OCI-LY3 (cell line): ENCODE results near the gene TOM1.

Source experiments
- H2AFZ ChIP-seq: fragments of 200-600, 300-600 bp; shearing (Covaris generic); 2 replicates; pipeline ENCODE4 v1.6.0; 2014; ENCODE audit warnings: antibody characterized with exemption, low read depth, low read length
- H3K27ac ChIP-seq: fragments of 200-600, 300-600 bp; sonication (generic); 2 replicates; pipeline ENCODE4 v1.5.1; 2014; ENCODE audit warnings: mild to moderate bottlenecking, low read length, moderate library complexity, mixed read lengths
- H3K27me3 ChIP-seq: fragments of 200-600, 300-600 bp; sonication (generic); 2 replicates; pipeline ENCODE4 v1.6.1; 2014; ENCODE audit warnings: low read depth, low read length, mixed read lengths
- H3K36me3 ChIP-seq: fragments of 200-600, 300-600 bp; sonication (generic); replicated peaks from 2 replicates; pipeline ENCODE3; 2014; ENCODE audit warnings: low read depth, low read length, mixed read lengths
- H3K4me1 ChIP-seq: fragments of 300-600, 200-600 bp; sonication (generic); 2 replicates; pipeline ENCODE4 v1.6.1; 2014; ENCODE audit warnings: low read length, mixed read lengths
- H3K4me2 ChIP-seq: fragments of 200-600, 300-600 bp; sonication (generic); 2 replicates; pipeline ENCODE4 v1.6.1; 2014; ENCODE audit warnings: low read length, mixed read lengths
- H3K4me3 ChIP-seq: fragments of 300-600, 200-600 bp; sonication (generic); 2 replicates; pipeline ENCODE4 v1.5.1; 2014; ENCODE audit warnings: antibody characterized with exemption, mild to moderate bottlenecking, low read length, moderate library complexity
- H3K79me2 ChIP-seq: fragments of 300-600, 200-600 bp; shearing (Covaris generic); 2 replicates; pipeline ENCODE4 v1.6.1; 2014; ENCODE audit warnings: mild to moderate bottlenecking, low read length, mixed read lengths
- H3K9ac ChIP-seq: fragments of 300-600, 200-600 bp; shearing (Covaris generic); 2 replicates; pipeline ENCODE4 v1.6.0; 2014; ENCODE audit warnings: mild to moderate bottlenecking, low read length, moderate library complexity
- H3K9me3 ChIP-seq: fragments of 200-600, 300-600 bp; shearing (Covaris generic); 2 replicates; pipeline ENCODE4 v1.6.1; 2014; ENCODE audit warnings: low read length, mixed read lengths; ENCODE audit not compliant: insufficient read depth
- H4K20me1 ChIP-seq: fragments of 200-600, 300-600 bp; sonication (generic); 2 replicates; pipeline ENCODE4 v1.6.1; 2016; ENCODE audit warnings: low read length, mixed read lengths; ENCODE audit not compliant: insufficient read depth
- EZH2phosphoT487 ChIP-seq: fragments of 200-600 bp; shearing (Covaris generic); IDR thresholded peaks from 2 replicates; pipeline ENCODE4 v1.6.1; 2018; ENCODE audit warnings: antibody characterized with exemption, mixed run types, low read depth
- TF ChIP-seq, protein P1 (sequence below): fragments of 200-600, 300-600 bp; sonication (generic); IDR thresholded peaks from 2 replicates; pipeline ENCODE4 v1.5.1; 2014; ENCODE audit warnings: antibody characterized with exemption, low read length, low read depth

Gene TOM1

DNA sequence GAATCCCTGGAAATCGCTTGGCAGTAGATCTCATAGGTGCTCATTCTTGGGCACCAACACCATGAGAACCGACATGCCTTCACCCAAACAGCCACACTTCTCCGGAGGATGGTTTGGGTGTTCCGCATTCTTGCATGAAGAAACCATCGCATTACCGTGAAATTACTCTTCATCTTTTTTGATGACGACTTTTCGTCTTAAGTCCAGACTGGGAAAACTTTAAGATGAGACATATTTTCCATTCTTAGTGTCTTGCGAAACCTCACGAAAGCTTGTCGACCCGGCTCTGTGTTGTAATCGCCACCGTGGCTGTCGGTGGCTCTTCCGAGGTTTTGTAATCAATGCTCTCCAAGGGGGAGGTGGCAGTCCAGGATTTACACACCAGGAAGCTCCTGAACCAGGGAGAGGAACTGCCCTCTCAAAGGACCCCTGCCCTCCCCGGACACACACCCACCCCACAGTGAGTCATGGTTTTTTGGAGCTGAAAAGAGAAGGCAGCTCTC is 1.7 kb downstream of the TOM1 start:
- Histone ChIP-seq H3K27ac (no peak overlapping the region), H3K27me3 (no peaks in the 10 kb centered on the region), H2AFZ (no peak overlapping the region), H3K36me3 (peaks cover 9% of the 10 kb centered on the region), H3K4me3 (no peak overlapping the region), H3K9me3 (no peaks in the 10 kb centered on the region), H3K4me1 (peaks cover 10% of the 10 kb centered on the region), H3K4me2 (no peak overlapping the region), H3K9ac (no peak overlapping the region), H3K79me2 (0 out of 2 replicates have a peak, but pooled peaks cover 3% of the 10 kb centered on the region), H4K20me1 (no peaks in the 10 kb centered on the region)
- TF ChIP-seq EZH2phosphoT487: no peak
- TF ChIP-seq, protein P1, sequence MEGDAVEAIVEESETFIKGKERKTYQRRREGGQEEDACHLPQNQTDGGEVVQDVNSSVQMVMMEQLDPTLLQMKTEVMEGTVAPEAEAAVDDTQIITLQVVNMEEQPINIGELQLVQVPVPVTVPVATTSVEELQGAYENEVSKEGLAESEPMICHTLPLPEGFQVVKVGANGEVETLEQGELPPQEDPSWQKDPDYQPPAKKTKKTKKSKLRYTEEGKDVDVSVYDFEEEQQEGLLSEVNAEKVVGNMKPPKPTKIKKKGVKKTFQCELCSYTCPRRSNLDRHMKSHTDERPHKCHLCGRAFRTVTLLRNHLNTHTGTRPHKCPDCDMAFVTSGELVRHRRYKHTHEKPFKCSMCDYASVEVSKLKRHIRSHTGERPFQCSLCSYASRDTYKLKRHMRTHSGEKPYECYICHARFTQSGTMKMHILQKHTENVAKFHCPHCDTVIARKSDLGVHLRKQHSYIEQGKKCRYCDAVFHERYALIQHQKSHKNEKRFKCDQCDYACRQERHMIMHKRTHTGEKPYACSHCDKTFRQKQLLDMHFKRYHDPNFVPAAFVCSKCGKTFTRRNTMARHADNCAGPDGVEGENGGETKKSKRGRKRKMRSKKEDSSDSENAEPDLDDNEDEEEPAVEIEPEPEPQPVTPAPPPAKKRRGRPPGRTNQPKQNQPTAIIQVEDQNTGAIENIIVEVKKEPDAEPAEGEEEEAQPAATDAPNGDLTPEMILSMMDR: no peak

DNA sequence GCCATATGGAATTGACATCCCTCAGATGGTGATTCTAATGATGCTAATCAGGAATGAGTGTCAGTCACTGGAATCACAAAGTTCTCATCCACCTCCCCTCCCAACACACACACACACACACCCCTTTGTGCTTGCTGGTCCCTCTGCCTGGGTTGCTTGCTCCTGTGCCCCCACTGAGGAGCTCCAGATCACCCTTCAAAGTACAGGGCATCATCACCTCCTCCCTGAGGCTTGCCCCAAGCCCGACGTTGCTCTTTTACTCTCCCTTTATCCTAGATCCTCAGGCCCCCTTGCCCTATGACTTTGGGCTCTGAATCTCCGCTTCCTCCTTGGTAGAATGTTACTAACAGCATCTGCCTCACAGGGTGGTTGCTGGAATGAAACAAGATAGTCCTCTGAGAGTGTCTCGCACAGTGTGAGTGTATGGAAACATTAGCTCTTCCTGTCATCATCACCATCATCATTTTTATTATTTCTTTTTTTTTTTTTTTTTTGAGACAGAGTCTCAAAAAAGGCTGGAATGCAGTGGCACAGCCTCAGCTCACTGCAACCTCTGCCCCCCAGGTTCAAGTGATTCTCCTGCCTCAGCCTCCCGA is 3.4 kb downstream of the TOM1 start:
- Histone ChIP-seq H3K27me3 (no peaks in the 10 kb centered on the region), H2AFZ (no peak overlapping the region), H3K4me3 (no peak overlapping the region), H4K20me1 (no peaks in the 10 kb centered on the region), H3K27ac (no peak overlapping the region), H3K4me1 (peaks cover 20% of the 10 kb centered on the region), H3K79me2 (0 out of 2 replicates have a peak, but pooled peaks cover 3% of the 10 kb centered on the region), H3K9ac (no peak overlapping the region), H3K36me3 (peaks cover under 1% of the 10 kb centered on the region), H3K9me3 (no peaks in the 10 kb centered on the region), H3K4me2 (no peak overlapping the region)
- TF ChIP-seq, protein P1: no peak
- TF ChIP-seq EZH2phosphoT487: no peak

DNA sequence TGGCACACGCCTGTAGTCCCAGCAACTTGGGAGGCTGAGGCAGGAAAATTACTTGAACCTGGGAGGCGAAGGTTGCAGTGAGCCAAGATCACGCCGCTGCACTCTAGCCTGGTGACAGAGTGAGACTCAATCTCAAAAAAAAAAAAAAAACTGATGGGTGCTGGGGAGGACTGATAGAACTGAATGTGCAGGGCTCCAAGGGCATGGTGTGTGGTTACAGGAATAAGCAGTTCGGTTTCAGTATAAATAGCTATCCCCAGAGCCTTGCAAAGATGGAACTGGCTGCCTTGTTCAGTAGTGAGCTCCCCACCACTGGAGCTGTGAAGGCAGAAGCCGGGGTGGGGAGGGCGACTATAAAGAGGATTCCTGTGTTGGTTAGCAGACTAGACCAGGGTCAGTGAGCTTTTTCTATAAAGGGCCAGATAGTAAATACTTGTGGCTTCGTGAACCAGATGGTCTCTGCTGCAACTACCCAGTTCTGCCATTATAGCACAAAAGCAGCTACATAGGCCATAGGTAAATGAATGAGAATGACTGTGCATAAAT is 5.9 kb downstream of the TOM1 start:
- H3K4me3 ChIP-seq: no peak overlapping the region
- H3K36me3 ChIP-seq: no peaks in the 10 kb centered on the region
- 0 out of 2 replicates have a peak, but pooled peaks cover 3% of the 10 kb centered on the region for H3K79me2 ChIP-seq
- no peaks in the 10 kb centered on the region for H3K9me3 ChIP-seq
- TF ChIP-seq, protein P1: no peak
- no peak for TF ChIP-seq EZH2phosphoT487
- H3K4me1 ChIP-seq: peaks cover 37% of the 10 kb centered on the region
- H3K27me3 ChIP-seq: no peaks in the 10 kb centered on the region
- H2AFZ ChIP-seq: no peak overlapping the region
- no peaks in the 10 kb centered on the region for H4K20me1 ChIP-seq
- no peak overlapping the region for H3K9ac ChIP-seq
- H3K4me2 ChIP-seq: no peak overlapping the region
- H3K27ac ChIP-seq: no peak overlapping the region

DNA sequence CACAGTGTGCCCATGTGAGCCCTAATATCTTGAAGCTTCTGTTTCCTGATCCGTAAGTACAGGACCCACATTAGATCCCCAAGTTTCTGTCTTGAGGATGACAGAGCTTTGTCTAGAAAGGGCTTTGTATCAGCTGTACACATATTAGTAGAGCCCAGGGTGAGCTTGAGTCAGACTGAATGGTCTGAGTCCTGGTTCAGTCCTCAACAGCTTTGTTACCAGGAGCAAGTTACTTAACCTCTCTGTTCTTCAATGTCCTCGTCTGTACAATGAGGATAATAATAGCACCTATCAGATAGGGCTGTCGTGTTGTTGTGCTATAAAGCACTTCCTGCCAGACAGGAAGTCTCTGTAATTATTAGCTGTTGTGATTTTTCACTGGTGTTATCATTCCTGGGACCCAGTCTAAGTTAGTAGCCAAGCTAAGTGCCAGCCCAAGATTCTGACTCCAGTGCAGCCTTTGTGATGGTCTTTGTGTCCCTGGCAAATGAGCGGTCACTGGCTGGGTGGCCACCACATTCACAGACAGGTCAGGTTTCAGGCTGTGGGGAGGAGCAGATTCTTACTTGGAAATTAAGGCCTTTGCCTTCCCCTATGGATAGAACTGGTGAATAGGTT is 6.8 kb downstream of the TOM1 start:
- H3K9ac ChIP-seq: no peak overlapping the region
- H3K4me2 ChIP-seq: no peak overlapping the region
- H4K20me1 ChIP-seq: no peaks in the 10 kb centered on the region
- H3K4me3 ChIP-seq: no peak overlapping the region
- no peak overlapping the region for H2AFZ ChIP-seq
- H3K27ac ChIP-seq: no peak overlapping the region
- no peaks in the 10 kb centered on the region for H3K36me3 ChIP-seq
- TF ChIP-seq, protein P1: no peak
- no peak for TF ChIP-seq EZH2phosphoT487
- H3K4me1 ChIP-seq: peaks cover 46% of the 10 kb centered on the region
- H3K27me3 ChIP-seq: no peaks in the 10 kb centered on the region
- no peaks in the 10 kb centered on the region for H3K9me3 ChIP-seq
- H3K79me2 ChIP-seq: 0 out of 2 replicates have a peak, but pooled peaks cover 1% of the 10 kb centered on the region
